NCI-H2196 treated with DMSO at 0.1 percent for 48 hours (cell line): Measurements from ENCODE around the gene SLC24A4.
"Not testable (repeated sequence)": the region's sequence is repeated elsewhere in the genome, so short reads cannot be mapped to it uniquely, and the experiment has no call there.

Experiments used
- DNase-seq: peaks from one replicate; lab custom pipeline; 2025; ENCODE audit not compliant: unreplicated experiment; lab: John Stamatoyannopoulos, UW

The SLC24A4 gene

GRCh38 chr14:92400579-92401444 lies 77.8 kb downstream of the SLC24A4 start:
- DNase-seq: no peak

GRCh38 chr14:92401561-92401960 lies 78.6 kb downstream of the SLC24A4 start:
- no peak for DNase-seq

GRCh38 chr14:92402500-92402899 lies 79.5 kb downstream of the SLC24A4 start:
- not testable (repeated sequence) for DNase-seq

DNA sequence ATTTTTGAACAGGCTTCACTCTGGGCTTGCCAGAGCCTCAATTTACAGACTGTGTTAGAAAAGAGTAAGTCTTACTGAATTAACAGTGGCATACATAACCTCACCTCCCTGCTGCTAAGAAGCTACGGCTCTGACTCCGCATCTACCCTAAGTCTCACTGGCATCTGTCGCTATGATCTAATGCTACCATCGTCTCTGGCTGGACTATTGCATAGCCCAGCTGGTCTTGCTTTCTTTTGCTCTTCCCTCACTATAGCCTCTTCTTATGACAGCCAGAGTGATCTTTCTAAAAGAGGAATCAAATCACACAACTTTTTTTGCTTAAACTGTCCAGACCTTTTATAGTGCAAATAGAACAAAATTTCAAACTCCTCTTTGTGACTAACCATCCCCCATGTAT lies 81.1 kb downstream of the SLC24A4 start:
- DNase-seq: no peak

- DNase-seq: no peak
These were observed 81.5 kb downstream of the SLC24A4 start for GRCh38 chr14:92404421-92404820.

GRCh38 chr14:92404938-92405337 lies 82.0 kb downstream of the SLC24A4 start:
- DNase-seq: no peak

GRCh38 chr14:92407410-92407809 lies 84.4 kb downstream of the SLC24A4 start:
- DNase-seq: no peak

- no peak for DNase-seq
These were observed 86.1 kb downstream of the SLC24A4 start for GRCh38 chr14:92409043-92409442.

DNA sequence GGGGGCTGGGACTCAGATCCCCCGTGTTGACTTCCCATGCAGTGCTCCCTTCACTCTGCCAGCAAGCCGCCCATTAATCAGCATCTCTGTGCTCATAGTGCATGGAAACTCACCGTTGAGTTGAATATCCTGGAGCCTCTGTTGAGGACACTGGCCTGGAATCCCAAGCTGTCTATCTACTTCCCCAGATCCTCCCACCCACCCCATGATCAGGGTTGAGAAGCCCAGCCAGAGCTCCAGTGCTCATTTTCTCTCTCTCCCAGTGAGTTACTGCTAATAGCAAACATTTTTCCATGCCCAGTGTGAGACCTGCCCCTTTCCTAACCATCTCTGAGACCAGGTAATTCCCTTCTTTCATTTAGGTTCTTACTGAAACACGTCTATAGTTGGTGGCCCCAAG lies 88.2 kb downstream of the SLC24A4 start:
- DNase-seq: no peak

DNA sequence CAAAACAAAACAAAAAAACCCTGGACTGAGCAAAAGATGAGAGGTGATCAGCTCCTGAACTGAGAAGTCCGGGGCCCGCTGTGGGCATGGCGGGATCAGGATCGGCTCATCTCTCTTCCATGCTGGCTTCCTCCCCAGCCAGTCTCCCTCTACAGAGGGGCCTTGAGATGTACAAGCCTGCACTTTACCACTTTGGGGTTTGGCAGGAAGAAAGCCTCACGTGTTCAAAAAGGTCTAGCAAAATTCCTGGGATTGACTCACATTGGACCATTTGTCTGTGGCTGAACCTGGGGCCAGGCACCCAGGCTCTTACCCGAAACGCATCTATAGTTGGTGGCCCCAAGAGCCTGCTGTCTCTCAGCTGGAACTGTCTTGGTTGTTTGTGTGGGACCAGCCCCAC lies 89.0 kb downstream of the SLC24A4 start:
- no peak for DNase-seq

DNA sequence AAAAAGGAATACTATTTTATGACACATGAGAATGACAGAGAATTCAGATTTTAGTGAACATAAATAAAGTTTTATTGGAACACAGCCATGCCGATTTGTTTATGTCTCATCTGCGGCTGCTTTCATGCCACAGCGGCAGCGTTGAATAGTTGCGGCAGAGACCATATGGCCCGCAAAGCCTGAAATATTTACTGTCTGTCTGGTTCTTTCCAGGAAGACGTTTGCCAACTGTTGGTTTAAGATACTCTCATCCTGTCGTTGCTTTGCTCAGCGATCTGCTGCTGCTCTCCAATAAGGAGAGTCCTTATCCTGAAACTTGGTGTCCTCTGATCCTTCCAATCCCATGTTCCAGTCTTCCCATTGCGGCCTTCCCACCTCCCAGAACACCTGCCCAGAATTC lies 89.9 kb downstream of the SLC24A4 start:
- no peak for DNase-seq

DNA sequence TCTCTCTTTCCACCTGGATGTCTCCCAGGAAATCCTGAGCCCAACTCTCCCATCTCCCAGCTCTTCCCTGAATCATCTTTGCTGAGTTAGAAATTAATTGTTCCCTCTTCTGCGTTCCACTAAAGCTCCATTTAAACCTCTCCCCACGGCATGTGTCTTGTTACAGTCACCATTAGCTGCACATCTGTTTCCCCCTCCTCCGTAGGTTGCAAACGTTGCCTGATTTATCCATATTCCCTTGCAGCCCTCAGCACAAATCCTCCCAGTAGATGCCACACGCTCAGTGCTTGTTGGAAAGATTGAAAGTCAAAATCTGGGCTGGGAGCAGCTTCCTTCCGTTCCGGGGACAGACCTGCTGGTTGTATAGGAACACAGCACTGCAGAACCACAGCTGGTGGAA lies 90.4 kb downstream of the SLC24A4 start:
- DNase-seq: no peak

GRCh38 chr14:92414690-92415445 lies 91.9 kb downstream of the SLC24A4 start:
- DNase-seq: no peak

- no peak for DNase-seq
These were observed 93.0 kb downstream of the SLC24A4 start for GRCh38 chr14:92415969-92416368.

GRCh38 chr14:92416544-92416943 lies 93.6 kb downstream of the SLC24A4 start:
- DNase-seq: no peak

DNA sequence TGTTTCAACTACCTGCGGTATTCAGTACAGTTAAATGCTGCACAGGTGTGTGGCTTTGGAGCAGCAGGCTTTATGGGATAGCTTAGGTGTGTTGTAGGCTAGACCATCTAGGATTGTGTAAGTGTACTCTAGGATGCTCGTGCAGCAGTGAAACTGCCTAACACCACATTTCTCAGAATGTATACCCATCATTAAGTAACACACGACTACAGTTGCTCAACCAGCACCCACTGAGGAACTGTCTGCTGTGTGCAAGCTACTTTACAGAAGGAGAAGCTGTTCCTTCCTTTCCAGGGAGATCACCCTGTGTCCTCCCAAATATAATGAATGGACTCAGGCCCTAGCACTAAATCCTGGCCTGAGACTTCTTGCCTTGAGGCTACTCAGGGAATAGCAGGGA lies 94.8 kb downstream of the SLC24A4 start:
- no peak for DNase-seq

GRCh38 chr14:92421751-92422150 lies 98.8 kb downstream of the SLC24A4 start:
- no peak for DNase-seq

GRCh38 chr14:92425101-92425500 lies 102.1 kb downstream of the SLC24A4 start:
- DNase-seq: no peak

DNA sequence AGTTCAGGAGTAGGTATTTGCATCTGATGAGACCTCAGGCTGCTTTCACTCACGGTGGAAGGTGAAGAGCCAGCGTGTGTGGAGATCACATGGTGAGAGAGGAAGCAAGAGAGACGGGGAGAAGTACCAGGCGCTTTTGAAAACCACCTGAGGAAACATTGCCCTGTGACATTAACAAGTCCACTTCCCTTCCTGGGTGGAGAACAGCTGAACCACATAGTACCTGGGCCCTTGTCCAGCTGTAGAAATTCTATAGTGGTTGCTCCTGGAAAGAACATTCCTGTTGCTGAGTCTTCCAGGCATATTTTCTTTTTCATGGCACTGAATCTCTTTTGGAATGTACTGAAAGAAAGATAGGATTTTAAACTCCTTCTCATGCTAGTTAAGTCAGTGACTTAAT lies 103.3 kb downstream of the SLC24A4 start:
- DNase-seq: no peak

DNA sequence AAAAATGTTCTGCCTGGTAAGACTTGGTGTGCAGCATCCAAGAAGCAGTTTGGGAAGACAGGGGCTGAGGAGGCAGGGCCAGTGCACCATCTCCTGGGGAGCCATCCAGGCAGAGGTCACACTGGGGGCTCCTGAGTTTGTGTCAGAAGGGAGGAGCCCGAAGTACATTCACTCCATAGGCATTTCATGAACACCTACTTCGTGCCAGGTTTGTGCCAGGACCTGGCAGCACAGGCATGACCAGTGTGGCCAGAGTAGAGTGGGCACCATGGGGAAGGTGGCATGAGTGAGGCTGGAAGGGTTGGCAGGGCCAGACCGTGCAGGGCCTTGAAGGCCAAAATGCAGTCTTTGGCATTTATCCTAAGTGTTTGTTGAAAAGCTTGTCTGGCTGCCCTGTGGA lies 104.1 kb downstream of the SLC24A4 start:
- DNase-seq: no peak

DNA sequence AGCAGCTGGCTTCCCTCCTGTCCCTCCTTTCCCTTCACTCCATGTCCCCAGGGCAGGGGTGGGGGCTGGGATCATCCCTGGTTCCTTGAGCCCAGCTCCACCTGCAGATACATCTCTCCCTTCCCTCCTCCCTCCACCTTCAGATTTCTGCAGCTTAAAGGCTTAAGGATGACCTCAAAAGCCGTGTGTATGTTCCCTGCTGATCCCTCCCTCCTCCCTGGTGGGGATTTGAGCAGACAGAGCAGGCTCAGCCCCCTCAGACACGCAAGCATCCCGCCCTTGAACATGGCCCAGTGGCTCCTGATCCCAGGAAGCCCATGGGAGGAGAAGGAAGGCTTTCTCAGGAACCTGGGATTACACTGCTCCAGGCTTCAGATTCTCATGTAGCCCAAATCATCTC lies 107.7 kb downstream of the SLC24A4 start:
- DNase-seq: no peak

DNA sequence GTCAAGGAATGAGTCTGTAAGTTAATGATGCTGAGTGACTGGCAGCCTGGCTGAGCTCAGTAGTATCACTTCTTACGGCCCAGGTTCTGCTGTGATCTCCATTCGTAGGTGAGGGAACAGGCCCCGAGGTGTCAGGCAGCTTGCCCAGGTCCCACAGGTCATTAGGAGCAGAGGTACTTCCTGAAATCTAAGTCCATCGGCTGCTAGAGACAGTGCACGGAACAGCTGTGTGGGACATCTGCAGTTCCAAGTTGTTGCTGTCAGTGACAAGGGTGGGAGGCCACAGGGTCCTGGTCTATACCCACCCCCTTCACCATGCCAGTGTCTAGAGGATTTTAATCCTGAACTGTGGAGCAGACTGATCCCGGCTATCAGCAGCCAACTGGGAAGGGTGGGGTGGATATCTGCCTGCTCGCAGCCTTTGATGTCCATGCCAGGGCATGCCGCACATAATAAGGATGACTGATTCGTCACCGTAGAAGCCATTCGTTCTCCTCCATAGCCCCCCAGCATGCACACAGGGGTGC lies 108.3 kb downstream of the SLC24A4 start:
- DNase-seq: no peak
